Loucy (cell line): ENCODE data around the gene GARIN5B.

Experiments used
- EZH2phosphoT487 ChIP-seq: fragments of 200-600 bp; IDR thresholded peaks from 2 replicates; pipeline ENCODE4 v1.6.1; 2018; ENCODE audit warnings: antibody characterized with exemption, mild to moderate bottlenecking, moderate library complexity, borderline replicate concordance
- TF ChIP-seq, protein P1 (sequence below): fragments of 200-600 bp; sonication (generic); conservative IDR thresholded peaks from 2 replicates; pipeline ENCODE4 v1.5.1; 2014; ENCODE audit warnings: mild to moderate bottlenecking, antibody characterized with exemption, low read length

DNA sequence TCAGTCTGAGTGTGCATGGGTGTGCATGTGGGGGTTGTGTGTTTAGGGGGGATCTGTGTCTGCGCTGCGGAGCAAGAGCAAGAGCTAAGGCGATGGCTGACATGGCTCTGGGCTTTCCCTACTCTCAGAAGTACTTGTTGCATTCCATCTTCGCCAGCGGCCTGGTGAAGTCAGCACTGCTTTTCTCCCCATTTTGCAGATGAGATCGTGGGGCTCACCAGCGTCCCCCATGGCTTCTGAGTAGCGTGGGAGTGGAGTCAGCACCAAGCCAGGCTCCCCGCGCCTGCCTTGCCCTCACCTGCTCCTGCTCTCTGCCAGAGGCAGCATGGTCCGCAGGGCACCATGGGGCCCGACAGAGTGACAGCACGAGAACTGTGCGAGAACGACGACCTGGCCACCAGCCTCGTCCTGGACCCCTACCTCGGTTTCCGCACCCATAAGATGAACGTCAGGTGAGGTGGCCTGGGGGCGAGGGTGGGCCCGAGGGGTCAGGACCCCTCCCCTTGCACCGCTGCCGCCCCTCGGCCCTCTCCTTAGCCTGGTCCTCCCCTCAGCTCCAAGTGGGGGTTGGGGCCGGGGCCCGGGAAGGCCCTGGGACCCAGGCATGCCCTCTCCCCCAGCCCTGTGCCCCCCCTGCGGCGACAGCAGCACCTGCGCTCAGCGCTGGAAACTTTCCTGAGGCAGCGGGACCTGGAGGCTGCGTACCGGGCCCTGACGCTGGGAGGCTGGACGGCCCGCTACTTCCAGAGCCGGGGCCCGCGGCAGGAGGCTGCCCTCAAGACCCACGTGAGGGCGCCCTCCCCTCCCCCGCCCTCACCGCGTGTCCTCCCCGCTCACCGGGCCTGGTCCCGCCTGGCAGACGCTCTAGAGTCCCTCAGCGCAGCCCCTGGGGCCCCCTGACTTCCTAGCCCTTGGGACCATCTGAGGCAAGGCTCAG is 21.2 kb downstream of the GARIN5B start:
- TF ChIP-seq, protein P1, sequence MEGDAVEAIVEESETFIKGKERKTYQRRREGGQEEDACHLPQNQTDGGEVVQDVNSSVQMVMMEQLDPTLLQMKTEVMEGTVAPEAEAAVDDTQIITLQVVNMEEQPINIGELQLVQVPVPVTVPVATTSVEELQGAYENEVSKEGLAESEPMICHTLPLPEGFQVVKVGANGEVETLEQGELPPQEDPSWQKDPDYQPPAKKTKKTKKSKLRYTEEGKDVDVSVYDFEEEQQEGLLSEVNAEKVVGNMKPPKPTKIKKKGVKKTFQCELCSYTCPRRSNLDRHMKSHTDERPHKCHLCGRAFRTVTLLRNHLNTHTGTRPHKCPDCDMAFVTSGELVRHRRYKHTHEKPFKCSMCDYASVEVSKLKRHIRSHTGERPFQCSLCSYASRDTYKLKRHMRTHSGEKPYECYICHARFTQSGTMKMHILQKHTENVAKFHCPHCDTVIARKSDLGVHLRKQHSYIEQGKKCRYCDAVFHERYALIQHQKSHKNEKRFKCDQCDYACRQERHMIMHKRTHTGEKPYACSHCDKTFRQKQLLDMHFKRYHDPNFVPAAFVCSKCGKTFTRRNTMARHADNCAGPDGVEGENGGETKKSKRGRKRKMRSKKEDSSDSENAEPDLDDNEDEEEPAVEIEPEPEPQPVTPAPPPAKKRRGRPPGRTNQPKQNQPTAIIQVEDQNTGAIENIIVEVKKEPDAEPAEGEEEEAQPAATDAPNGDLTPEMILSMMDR: no peak
- TF ChIP-seq EZH2phosphoT487: no peak
